Measurements from ENCODE around the gene MAP2K5. TPM values are rescaled to one million over a fixed set of nuclear protein-coding genes. Genes with fewer than 3 reads are reported as not detected.

Gene MAP2K5
- total and polyA plus RNA-seq, 10 of the 15 experiments (the other 5 are each of a cell fraction or from before 2014, with no cell fraction given): 1.3 to 19.4 (median 9.6) TPM

DNA sequence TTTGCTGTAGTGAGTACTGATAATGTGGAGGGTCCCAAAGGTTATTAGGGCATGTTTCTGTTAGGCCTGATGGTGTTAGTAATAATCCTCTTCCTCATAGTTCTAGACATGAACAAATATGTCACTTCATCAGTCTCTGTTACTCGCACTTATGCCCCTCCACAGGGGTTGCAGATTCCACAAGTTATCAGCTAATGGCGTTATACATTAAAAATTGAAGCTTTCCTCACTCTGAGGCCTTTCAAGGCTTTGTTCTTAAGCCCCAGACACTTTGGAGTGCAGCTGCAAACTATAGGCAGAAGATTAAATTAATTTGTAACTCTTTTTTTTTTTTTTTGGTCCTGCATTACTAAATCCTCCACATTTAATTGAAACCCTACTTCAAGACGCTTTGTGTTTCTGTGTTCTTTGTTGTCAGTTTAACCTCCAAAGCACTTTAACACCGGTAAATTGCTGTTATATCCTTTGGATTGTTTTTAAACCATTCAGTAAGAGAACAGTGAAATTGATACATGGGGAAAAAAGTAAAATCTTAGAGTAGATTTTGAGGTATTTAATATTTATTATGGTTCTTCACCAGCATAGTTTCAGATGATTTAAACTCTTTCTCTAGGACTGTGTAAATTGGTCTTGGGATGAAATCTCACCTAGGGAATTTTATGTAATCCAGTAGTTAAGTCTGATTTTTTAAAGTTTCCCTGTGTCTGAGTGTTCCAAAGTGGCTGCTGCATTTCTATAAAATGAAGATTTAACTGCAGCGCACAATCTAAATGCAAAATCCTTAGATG lies 179.7 kb downstream of the MAP2K5 start:
- WGBS (ENCODE audit: insufficient coverage, insufficient replicate concordance, low lambda C conversion rate, missing lambda C conversion rate): 99% methylated on average over 5 of the region's 5 CpGs
- no peaks in the 10 kb centered on the region for H3K79me2 ChIP-seq (ENCODE audit: control insufficient read depth, insufficient read depth, low read length)
- no peak for FAIRE-seq
- TF ChIP-seq CHD2 (IDR thresholded peaks at IDR 0.05; ENCODE audit: borderline replicate concordance, low read depth, low read length) (no peak), IRF4 (IDR thresholded peaks at IDR 0.05; ENCODE audit: low read depth, low read length) (no peak), RAD51 (IDR thresholded peaks at IDR 0.05) (no peak), PAX5 (IDR thresholded peaks at IDR 0.05; ENCODE audit: borderline replicate concordance, low read depth, low read length) (no peak), YBX1 (IDR thresholded peaks at IDR 0.05) (no peak), SMARCA5 (IDR thresholded peaks at IDR 0.05) (no peak), SMAD5 (IDR thresholded peaks at IDR 0.05; ENCODE audit: low read depth) (no peak), NFIC (IDR thresholded peaks at IDR 0.05; ENCODE audit: low read depth, low read length) (no peak), IKZF1 (conservative IDR thresholded peaks at IDR 0.05) (no peak), TAF1 (IDR thresholded peaks at IDR 0.05; ENCODE audit: borderline replicate concordance, low read depth, low read length) (no peak), CBFB (IDR thresholded peaks at IDR 0.05; ENCODE audit: low read depth) (no peak)
- TF ChIP-seq, protein P1, sequence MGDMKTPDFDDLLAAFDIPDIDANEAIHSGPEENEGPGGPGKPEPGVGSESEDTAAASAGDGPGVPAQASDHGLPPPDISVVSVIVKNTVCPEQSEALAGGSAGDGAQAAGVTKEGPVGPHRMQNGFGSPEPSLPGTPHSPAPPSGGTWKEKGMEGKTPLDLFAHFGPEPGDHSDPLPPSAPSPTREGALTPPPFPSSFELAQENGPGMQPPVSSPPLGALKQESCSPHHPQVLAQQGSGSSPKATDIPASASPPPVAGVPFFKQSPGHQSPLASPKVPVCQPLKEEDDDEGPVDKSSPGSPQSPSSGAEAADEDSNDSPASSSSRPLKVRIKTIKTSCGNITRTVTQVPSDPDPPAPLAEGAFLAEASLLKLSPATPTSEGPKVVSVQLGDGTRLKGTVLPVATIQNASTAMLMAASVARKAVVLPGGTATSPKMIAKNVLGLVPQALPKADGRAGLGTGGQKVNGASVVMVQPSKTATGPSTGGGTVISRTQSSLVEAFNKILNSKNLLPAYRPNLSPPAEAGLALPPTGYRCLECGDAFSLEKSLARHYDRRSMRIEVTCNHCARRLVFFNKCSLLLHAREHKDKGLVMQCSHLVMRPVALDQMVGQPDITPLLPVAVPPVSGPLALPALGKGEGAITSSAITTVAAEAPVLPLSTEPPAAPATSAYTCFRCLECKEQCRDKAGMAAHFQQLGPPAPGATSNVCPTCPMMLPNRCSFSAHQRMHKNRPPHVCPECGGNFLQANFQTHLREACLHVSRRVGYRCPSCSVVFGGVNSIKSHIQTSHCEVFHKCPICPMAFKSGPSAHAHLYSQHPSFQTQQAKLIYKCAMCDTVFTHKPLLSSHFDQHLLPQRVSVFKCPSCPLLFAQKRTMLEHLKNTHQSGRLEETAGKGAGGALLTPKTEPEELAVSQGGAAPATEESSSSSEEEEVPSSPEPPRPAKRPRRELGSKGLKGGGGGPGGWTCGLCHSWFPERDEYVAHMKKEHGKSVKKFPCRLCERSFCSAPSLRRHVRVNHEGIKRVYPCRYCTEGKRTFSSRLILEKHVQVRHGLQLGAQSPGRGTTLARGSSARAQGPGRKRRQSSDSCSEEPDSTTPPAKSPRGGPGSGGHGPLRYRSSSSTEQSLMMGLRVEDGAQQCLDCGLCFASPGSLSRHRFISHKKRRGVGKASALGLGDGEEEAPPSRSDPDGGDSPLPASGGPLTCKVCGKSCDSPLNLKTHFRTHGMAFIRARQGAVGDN (IDR thresholded peaks at IDR 0.05): no peak
- TF ChIP-seq, protein P2, sequence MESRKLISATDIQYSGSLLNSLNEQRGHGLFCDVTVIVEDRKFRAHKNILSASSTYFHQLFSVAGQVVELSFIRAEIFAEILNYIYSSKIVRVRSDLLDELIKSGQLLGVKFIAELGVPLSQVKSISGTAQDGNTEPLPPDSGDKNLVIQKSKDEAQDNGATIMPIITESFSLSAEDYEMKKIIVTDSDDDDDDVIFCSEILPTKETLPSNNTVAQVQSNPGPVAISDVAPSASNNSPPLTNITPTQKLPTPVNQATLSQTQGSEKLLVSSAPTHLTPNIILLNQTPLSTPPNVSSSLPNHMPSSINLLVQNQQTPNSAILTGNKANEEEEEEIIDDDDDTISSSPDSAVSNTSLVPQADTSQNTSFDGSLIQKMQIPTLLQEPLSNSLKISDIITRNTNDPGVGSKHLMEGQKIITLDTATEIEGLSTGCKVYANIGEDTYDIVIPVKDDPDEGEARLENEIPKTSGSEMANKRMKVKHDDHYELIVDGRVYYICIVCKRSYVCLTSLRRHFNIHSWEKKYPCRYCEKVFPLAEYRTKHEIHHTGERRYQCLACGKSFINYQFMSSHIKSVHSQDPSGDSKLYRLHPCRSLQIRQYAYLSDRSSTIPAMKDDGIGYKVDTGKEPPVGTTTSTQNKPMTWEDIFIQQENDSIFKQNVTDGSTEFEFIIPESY (IDR thresholded peaks at IDR 0.05): no peak
- TF ChIP-seq, protein P3, sequence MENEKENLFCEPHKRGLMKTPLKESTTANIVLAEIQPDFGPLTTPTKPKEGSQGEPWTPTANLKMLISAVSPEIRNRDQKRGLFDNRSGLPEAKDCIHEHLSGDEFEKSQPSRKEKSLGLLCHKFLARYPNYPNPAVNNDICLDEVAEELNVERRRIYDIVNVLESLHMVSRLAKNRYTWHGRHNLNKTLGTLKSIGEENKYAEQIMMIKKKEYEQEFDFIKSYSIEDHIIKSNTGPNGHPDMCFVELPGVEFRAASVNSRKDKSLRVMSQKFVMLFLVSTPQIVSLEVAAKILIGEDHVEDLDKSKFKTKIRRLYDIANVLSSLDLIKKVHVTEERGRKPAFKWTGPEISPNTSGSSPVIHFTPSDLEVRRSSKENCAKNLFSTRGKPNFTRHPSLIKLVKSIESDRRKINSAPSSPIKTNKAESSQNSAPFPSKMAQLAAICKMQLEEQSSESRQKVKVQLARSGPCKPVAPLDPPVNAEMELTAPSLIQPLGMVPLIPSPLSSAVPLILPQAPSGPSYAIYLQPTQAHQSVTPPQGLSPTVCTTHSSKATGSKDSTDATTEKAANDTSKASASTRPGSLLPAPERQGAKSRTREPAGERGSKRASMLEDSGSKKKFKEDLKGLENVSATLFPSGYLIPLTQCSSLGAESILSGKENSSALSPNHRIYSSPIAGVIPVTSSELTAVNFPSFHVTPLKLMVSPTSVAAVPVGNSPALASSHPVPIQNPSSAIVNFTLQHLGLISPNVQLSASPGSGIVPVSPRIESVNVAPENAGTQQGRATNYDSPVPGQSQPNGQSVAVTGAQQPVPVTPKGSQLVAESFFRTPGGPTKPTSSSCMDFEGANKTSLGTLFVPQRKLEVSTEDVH (IDR thresholded peaks at IDR 0.05; ENCODE audit: low read depth, partially characterized antibody): no peak
- TF ChIP-seq, protein P4, sequence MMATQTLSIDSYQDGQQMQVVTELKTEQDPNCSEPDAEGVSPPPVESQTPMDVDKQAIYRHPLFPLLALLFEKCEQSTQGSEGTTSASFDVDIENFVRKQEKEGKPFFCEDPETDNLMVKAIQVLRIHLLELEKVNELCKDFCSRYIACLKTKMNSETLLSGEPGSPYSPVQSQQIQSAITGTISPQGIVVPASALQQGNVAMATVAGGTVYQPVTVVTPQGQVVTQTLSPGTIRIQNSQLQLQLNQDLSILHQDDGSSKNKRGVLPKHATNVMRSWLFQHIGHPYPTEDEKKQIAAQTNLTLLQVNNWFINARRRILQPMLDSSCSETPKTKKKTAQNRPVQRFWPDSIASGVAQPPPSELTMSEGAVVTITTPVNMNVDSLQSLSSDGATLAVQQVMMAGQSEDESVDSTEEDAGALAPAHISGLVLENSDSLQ (IDR thresholded peaks at IDR 0.05): no peak

More for the DNA sequence above, 179.7 kb downstream of the MAP2K5 start:
- BruUV-seq (replicated peaks): no TSS peak
- Histone ChIP-seq H2AFZ (ENCODE audit: control insufficient read depth, low read depth, low read length) (no peak overlapping the region), H3K27ac (ENCODE audit: control insufficient read depth, insufficient read depth) (no peak overlapping the region), H3K27me3 (replicated peaks in 1 of 2; ENCODE audit: control insufficient read depth in 2 of 2, insufficient read depth in 2 of 2, low read length in 1 of 2) (no peaks in the 10 kb centered on the region), H3K36me3 (ENCODE audit: control insufficient read depth in 2 of 2, insufficient read depth in 2 of 2, low read length in 1 of 2) (no peaks in the 10 kb centered on the region), H3K9me3 (replicated peaks; ENCODE audit: control insufficient read depth, insufficient read depth, low read length) (no peaks in the 10 kb centered on the region), H3K4me3 (no peak overlapping the region), H3K4me2 (ENCODE audit: control insufficient read depth, insufficient read depth) (no peak overlapping the region), H3K9ac (ENCODE audit: control insufficient read depth, insufficient read depth, low read length) (no peak overlapping the region), H3K4me1 (ENCODE audit: control insufficient read depth, insufficient read depth, low read length) (no peaks in the 10 kb centered on the region; the same call in 1 of the 2 replicates), H4K20me1 (ENCODE audit: control insufficient read depth, insufficient read depth) (no peaks in the 10 kb centered on the region)
- ChIA-PET SMC1A (ENCODE audit: uncharacterized antibody, unreplicated experiment) (interaction anchor here (1.0 kb wide), 1 partner anchor 21 kb away, joined by 3 read pairs; no protein-coding TSS in a partner anchor), RAD21 (ENCODE audit: unreplicated experiment) (no interaction called here), CTCF (no interaction called here), POLR2A (interaction anchor here (0.6 kb wide), 1 partner anchor 97 kb away, joined by 4 read pairs; no protein-coding TSS in a partner anchor)
- no peak for ATAC-seq
- in situ Hi-C loops (cut with MboI): no loop called here
- intact Hi-C loops (cut with micrococcal nuclease; ENCODE audit: unreplicated experiment): no loop called here
- no peak for DNase-seq (ENCODE audit: low read depth, low spot score)

Measured in GM12878 (cell line).